HG03571 (cell line): ENCODE results near the gene COX4I2.
"Not testable (repeated sequence)": the region's sequence is repeated elsewhere in the genome, so short reads cannot be mapped to it uniquely, and the experiment has no call there.

Experiments used
- ATAC-seq: cut with Tn5 transposase; IDR thresholded peaks from one replicate; pipeline ENCODE4 v1.9.1; 2021; ENCODE audit not compliant: unreplicated experiment

The COX4I2 gene

DNA sequence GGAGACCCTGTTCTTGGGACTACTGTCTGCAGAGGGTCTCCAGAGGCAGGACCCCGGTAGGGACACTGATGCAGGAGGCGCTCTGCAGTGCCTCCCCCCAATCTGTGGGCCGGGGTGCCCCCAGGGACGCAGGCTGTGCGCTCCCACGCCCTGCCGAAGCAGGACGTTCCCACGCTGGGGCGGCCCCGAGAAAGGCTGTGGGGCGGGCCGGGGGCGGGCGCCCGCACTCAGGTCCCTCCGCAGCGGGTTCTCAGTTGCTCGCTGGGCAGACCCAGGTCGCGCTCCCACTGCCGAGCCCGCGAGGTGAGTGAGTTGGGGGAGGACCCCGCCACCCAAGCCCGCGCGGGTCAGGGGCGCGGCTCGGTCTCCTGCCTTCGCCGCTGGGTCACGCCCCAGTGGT lies at the start of gene COX4I2:
TSS of gene COX4I2 (plus strand) at position 253 of the 400 bp plus-strand sequence. CDS start 1,106 bp downstream, outside the sequence.
- ATAC-seq, result no peak

DNA sequence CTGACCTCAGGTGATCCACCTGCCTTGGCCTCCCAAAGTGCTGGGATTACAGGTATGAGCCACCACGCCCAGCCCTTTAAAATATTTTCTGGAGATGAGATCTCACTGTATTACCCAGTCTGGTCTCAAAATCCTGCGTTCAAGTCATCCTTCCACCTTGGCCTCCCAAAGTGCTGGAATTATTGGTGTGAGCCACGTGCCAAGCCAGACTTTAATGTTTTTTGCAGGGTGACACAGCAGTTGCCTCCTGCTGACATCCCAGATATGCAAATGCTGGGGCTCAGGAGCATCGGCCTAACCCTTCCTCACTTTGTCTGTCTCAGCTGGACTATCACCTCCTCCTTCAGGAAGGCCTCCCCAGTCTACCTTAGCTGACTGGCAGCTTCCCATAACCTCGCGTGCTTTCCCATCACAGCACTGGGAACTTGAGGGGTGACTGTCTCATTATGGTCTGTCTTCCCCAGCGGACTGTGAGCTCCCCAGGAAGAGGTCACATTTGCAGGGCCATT lies 46.9 kb upstream of the COX4I2 start:
- no peak for ATAC-seq

DNA sequence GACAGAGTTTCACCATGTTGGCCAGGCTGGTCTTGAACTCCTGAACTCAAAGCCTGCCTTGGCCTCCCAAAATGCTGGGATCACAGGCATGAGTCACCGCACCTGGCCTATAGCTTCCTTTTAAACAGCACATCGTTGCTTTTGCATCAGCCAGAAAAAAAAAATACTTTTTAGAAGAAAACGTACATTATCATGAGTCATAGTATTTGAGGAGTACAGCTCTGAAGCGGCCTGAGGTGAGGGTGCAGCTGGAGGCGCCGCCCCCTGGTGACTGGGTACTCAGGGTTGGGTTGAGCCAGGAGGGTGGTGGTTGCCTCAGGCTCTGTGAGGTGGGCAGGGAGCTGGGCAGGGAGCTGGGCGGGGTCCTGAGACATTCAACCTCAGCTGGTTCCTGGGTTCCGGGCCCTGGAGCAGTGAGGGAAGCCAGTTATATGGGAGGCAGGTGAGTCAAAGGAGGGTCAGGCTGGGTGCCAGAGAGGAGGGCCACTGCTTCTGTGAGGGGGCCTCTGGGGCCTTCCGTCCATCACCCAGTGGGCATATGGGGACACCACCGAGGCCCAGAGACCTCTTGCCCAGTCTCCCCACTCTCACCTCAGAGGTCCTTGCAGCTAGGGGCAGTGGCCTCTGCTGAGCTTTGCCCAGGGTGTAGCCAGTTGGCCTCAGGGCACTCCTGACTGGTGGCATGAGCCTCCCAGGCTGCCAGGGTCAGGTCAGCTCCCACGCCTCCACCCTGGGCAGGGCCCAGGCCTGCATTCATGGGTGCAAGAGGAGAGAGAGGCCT lies 44.3 kb upstream of the COX4I2 start:
- no peak for ATAC-seq

GRCh38 chr20:31594002-31594557 lies 43.6 kb upstream of the COX4I2 start:
- no peak for ATAC-seq

DNA sequence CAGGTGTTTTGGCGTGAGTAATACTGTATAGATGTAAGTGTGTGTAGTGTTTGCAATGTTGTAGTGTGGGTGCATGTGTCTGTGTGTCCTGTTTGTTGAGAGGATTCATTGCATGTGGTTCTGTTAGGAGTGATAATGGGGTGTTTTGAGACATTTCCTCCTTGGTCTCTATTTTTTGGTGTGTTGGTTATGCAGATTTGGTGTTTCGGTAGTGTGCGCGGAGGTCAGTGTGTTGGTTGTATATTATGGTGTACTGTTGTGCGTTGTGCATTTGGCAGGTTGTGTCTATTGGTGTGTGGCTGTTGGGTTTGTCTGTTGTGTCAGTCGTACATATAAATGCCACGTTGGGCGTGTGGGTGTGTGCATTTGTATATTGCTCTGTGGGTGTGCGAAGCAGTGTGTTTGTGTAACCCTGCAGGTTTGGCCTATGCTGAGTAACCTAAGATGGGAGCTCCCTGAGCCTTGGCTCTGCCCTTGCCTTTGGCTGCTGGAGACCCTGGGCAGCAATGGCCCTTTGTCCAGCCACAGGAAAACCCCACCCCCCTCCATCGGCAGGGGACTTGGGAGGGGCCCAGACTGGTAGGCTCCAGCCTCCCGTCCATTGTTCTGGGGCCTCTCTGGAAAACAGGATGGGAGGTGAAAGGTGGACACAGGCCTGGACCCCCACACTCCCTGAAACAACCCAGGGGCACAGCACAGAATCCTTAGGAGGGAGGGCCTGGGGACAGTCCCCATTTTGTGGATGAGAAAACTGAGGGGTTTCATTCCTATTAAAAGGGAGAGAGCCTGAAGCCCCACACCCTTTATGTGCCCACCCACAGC lies 42.9 kb upstream of the COX4I2 start:
- no peak for ATAC-seq

GRCh38 chr20:31595380-31595653 lies 42.4 kb upstream of the COX4I2 start:
- no peak for ATAC-seq

GRCh38 chr20:31595654-31596411 lies 41.9 kb upstream of the COX4I2 start:
- no peak for ATAC-seq

DNA sequence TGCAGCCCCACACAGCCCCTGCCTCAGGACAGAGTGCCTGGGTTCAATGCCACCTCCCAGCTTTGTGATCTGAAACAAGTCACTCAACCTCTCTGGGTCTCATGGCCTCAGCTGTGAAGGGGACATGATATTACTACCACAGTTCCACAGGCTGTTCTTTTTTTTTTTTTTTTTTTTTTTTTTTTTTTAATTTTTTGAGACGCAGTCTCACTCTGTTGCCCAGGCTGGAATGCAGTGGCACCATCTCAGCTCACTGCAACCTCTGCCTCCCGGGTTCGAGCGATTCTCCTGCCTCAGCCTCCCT lies 41.3 kb upstream of the COX4I2 start:
- not testable (repeated sequence) for ATAC-seq

DNA sequence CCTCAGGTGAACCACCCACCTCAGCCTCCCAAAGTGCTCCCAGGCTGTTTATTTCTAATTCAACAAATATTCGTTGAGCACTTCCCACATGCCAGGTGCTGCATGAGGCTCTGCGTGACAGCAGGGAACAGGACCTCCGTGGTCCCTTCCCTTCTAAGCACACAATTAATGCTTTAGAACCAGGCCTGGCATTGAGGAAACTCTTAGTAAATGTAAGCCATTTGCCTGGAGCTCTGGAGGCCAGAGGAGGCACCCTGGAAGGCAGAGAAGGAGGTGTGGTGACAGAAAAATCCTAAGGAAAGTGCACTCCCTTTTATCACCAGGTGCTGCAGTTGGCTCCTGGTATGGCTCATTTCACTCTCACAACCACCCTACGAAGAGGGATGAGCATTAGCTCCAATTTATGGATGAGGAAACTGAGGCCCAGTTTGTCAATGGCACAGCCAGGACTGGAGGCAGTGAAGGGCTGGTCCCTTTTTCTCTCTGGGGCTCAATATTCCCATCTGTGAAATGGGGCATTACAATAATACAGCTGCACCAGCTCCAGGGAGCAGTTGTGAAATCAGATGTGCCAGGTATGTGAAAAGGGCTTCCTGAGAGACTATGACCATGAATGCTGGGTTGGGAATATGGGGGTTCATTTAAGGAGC lies 40.8 kb upstream of the COX4I2 start:
- ATAC-seq, result no peak

- ATAC-seq, result no peak
These were observed 40.2 kb upstream of the COX4I2 start for GRCh38 chr20:31597481-31597855.

DNA sequence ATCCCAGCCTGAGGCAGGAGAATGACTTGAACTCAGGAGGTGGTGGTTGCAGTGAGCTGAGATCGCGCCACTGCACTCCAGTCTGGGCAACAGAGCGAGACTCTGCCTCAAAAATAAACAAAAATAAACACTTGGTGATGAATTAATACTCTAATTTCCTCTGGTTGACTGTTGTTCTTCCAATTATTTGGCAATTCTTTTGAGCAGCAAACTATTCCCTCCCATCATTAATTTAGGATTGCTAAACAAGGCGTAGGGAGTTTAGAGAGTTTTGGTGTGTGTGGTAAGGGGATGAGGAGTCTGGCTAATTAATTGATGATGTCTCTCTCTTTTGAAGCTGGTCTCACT lies 35.3 kb upstream of the COX4I2 start:
- ATAC-seq, result no peak

- ATAC-seq, result peak; percentile 68
These were observed 34.8 kb upstream of the COX4I2 start for GRCh38 chr20:31602779-31603441.

- no peak for ATAC-seq
These were observed 33.7 kb upstream of the COX4I2 start for GRCh38 chr20:31603822-31604566.

DNA sequence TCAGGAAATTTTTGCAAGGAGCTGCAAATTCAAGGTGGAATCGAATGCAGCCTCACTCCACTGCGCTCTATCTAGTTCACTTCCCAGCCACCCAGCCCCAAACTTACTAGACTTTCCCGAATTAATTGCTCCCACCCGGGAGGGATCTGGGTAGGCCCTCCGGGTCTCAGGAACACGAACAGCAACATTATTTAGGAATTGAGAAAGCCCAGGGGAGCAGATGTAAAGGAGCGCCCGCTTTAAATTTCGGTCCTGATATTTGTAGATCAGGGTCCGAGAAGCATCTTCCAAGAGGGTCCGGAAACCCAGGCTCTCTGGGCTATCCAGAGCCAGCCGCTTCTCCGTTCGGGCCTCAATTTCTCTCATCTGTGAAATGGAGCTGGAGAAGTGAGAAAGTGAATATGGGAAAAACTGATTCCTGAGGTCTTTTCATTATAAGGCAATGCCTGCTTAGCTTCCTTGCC lies 33.1 kb upstream of the COX4I2 start:
- no peak for ATAC-seq

GRCh38 chr20:31605031-31605901 lies 32.4 kb upstream of the COX4I2 start, which contains the start of gene ID1:
TSS of gene ID1 (plus strand) at chr20:31605289. CDS start at chr20:31605388, 99 bp downstream.
- peak; percentile 79 for ATAC-seq

DNA sequence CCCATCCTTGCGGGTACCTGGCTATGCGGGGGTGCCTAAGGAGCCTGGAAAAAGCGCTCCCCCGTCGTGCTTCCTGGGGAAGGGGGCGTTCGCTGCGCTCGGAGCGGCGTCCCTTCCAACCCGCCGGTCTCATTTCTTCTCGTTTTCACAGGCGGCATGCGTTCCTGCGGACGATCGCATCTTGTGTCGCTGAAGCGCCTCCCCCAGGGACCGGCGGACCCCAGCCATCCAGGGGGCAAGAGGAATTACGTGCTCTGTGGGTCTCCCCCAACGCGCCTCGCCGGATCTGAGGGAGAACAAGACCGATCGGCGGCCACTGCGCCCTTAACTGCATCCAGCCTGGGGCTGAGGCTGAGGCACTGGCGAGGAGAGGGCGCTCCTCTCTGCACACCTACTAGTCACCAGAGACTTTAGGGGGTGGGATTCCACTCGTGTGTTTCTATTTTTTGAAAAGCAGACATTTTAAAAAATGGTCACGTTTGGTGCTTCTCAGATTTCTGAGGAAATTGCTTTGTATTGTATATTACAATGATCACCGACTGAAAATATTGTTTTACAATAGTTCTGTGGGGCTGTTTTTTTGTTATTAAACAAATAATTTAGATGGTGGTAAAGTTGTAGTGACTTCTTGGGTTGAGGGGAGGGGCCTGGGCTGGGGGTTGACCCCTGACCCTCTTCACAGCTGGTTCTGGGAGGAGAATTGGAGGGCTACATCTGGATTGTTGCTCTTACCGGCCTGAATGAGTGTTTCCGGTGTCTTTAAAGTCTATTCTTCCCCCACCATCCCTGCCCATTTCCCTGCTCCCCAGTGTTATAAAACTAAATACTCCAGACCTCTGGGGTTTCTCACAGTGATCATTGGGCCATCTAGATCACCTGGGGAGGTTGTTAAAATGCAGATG lies 31.6 kb upstream of the COX4I2 start:
- ATAC-seq, result no peak

DNA sequence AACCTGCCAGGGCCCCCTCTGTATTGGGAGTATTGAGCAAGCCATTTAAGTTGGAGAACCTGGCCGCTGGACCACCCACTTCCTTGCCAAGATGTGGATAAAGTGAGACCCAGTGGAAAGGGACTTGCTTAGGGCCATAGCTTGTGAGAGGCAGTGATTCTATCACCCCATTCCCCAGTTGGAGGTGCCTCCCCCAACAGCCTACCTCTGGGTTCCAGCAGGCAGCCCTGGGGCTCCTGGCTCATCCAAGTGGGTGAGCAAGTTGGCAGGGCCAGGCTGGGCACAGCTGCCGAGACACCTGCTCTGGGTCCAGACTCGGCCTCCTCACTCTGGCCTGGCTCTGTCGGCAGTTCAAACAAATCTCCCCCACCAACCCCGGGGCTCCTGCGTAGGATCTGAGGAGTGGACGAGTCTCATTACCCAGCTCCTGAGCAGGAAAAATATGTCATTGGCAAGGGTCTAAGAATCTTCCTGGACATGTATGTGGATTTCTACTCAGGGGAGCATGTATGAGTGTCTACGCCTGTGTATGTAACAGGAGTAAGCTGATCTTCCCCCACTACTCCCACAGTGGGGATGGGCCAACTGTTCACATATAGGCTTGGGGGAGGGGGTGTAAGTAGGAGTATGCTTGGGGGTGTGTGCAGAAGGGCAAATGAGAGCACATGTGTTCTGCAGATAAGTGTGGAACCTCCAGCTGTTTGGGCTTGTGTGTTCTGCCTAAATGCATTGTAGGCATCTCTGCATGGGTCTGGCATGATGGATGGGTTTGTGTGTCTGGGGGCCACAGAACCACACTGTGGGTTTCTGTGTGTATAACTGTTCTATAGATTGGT lies 30.7 kb upstream of the COX4I2 start:
- ATAC-seq, result no peak
